Vagina (tissue), 2 donors: ENCODE measurements around the gene DHDH.

ENCODE experiments used
- POLR2A ChIP-seq, 2 donors: fragments of 450-650 bp; IDR thresholded peaks; one replicate each; pipeline ENCODE4 v1.6.1; 2017; ENCODE audit warnings: antibody characterized with exemption in 2 of 2, mild to moderate bottlenecking in 2 of 2, moderate library complexity in 2 of 2
- TF ChIP-seq, protein P1 (sequence below), 3 experiments: fragments of 450-650 bp in 2 of 3; fragments of 200-600 bp in 1 of 3; sonication (generic) in 1 of 3; IDR thresholded peaks; one replicate each; pipeline ENCODE4 v1.5.1; 2017 to 2019; ENCODE audit warnings: antibody characterized with exemption in 3 of 3, mild to moderate bottlenecking in 2 of 3, moderate library complexity in 2 of 3

- peak in 1 of 2 donors; percentile 51 for TF ChIP-seq POLR2A (IDR thresholded peaks at IDR 0.05)
- TF ChIP-seq, protein P1, sequence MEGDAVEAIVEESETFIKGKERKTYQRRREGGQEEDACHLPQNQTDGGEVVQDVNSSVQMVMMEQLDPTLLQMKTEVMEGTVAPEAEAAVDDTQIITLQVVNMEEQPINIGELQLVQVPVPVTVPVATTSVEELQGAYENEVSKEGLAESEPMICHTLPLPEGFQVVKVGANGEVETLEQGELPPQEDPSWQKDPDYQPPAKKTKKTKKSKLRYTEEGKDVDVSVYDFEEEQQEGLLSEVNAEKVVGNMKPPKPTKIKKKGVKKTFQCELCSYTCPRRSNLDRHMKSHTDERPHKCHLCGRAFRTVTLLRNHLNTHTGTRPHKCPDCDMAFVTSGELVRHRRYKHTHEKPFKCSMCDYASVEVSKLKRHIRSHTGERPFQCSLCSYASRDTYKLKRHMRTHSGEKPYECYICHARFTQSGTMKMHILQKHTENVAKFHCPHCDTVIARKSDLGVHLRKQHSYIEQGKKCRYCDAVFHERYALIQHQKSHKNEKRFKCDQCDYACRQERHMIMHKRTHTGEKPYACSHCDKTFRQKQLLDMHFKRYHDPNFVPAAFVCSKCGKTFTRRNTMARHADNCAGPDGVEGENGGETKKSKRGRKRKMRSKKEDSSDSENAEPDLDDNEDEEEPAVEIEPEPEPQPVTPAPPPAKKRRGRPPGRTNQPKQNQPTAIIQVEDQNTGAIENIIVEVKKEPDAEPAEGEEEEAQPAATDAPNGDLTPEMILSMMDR (IDR thresholded peaks at IDR 0.05): no peak
Observed at GRCh38 chr19:48963371-48964204, 30.1 kb downstream of the DHDH start.
